HT1080 (cell line): ENCODE data around the gene MRGPRE. TPM values are rescaled to one million over a fixed set of nuclear protein-coding genes. Genes with fewer than 3 reads are reported as not detected.

Experiments
- DNase-seq: peaks from one replicate; pipeline ENCODE4 v3.0.0-alpha.2; 2015; ENCODE audit warnings: low read depth
- total RNA-seq: library from RNA; depleted of rRNA; stranded (reverse); fragments of >200 nt; shearing (Covaris generic); gene quantifications from 2 replicates; pipeline ENCODE4 v1.2.3, GENCODE V29; 2014

MRGPRE gene
- total RNA-seq, 1 experiment from 2014 or later: not detected

DNA sequence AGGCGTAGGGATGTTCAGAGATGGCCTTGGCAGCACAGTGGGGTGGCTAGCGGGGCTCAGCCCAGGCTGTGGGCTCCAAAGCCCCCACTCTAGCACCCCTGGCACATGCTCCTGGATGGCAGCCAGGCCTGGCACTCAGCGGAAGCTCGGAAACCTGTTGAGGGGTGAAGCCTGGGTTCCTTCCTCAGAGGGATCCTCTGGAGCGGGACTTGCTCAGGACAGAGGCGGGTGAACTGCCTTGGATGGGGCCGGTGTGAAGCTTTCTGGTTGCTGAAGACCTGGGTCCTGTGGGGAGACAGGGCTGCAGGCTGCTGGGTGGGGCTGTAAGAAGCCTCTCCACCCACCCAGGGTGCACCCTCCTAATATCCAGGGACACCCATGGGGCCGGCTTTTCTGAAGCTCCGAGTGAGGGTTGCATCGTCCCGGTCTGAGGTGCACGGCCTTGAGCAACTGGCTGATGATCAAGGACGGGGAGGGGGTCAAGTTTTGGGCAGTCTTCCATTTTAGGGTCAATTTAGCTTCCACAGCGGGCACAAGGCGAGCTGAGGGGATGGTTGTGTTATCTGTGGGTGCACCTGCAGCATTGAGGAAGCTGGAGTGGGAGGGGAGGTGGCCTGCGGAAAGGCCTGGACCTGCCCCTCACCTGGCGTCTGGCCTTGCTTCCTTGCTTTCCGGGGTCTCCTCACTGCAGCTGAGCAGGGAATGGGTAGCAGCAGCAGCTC lies 5.2 kb downstream of the MRGPRE start:
- no peak for DNase-seq

DNA sequence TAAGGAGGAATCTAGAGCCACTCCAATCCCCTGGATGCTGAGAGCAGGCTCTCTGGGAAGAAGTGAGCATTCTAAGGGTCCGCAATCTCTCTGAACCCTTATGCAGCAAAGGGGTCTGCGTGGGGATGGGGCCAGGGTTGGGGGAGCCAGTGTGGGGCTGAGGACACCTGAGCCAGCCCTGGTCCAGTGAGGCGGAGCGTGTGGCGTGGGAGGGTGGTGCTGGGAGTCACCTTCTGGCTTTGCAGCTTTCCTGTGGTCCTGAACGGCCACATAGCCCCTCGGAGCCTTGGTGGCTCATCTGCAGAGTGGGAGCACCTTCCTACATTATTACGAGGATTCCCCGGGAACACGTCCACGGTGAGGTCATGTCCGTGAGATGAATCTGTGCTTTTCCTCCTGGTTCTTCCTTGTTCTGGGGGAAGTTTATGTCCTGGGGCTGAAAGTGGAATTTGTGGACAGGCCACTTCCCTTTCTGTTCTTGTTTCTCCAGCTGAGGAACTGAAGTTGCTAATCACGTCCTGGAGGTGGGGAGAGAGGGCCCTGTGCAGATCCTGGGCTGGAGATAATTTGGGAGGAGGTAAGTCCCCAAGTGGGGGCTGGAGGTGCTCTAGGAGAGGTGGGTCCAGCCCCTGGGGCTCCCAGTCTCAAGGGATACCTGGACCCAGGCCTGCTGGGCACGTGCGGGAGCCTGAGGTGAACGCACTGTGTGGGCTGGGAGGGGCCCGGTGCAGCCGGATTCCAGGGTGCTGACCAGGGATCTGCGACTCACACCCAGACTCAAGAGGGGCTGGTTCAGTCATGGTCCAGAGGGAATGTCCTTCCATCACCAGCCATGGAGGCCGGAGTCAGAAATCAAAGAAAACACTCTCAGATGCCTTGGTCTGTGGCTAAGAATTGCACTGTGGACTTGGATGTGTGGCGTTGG lies 6.1 kb downstream of the MRGPRE start:
- DNase-seq: no peak

DNA sequence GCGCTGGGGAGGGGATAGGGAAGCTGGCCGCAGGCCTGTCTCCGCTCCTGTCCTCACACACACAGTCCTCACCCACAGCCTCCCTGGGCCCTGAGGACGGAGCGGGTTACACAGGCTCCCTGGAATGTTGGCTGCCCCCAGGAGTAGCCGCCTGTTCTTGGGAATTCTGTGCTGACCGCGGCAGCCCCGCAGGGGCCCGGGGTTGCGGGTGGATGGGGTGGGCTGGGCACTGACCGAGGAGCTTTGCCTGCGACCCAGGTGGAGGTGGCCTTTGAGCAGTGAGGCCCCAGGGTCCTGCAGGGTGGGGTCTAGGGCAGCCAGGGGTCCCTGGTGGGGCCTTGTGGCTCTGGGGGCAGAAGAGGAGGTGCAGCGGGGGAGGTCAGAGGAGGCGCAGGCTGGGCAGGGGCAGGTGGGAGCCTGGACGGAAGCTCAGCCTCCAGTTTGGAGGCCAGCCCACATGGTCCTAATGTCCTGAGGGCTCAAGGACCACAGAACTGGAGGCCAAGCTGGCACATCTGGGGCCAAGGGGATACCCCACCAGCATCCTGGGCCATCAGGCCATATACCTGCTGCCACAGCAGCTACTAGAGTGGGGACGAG lies 7.0 kb downstream of the MRGPRE start:
- DNase-seq: no peak

DNA sequence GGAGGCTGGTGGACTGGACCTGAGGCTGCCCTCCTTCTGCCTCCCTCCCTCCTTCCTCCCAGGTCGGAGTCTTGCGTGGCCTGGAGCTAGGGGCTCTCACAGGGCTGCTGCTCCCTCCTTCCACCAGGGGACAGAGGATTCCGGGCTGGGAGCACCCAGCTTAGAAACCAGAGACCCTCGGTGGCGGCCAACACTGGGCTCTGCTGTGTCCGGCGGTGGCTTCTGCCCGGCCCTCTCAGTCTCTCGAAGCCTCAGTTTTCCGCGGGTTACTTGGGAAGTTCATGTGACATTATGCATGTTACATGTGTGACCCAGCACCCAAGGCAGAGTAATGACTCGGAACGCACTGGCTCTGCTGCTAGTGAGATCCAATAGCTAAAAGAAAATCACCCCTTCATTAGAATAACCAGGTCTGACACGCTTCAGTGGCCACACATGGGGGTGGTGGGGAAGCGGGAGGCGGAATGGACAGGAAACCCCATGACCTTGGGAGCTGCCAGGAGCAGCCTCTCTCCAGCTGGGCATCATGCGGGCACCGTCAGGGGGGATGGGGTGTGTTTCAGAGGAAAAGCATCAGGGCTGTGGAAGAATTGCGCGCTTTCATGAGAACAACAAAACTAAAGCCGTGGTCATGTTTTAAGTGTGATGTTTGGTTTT lies 7.7 kb downstream of the MRGPRE start:
- DNase-seq: no peak

DNA sequence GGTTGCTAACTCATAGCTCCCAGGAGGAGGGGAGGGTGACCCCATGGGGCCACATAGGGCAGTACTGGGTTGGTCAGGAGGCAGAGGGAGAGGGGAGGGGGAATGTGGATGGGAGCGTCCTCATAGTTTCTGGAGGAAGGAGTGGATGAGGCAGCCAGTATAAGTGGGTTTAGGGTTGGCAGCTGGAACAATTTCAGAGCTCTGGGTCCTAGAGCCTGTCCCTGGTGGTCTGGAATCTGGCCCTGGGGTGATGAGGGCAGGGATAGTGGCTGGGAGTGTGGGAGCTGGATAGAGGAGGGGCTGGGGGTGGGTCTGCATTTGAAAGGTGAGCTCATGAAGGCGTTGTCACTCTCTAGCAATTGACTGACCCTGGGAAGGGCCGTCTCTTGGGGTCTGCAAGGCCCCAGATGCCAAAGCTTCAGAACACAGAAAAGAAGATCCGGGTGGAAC lies 8.3 kb downstream of the MRGPRE start:
- no peak for DNase-seq

DNA sequence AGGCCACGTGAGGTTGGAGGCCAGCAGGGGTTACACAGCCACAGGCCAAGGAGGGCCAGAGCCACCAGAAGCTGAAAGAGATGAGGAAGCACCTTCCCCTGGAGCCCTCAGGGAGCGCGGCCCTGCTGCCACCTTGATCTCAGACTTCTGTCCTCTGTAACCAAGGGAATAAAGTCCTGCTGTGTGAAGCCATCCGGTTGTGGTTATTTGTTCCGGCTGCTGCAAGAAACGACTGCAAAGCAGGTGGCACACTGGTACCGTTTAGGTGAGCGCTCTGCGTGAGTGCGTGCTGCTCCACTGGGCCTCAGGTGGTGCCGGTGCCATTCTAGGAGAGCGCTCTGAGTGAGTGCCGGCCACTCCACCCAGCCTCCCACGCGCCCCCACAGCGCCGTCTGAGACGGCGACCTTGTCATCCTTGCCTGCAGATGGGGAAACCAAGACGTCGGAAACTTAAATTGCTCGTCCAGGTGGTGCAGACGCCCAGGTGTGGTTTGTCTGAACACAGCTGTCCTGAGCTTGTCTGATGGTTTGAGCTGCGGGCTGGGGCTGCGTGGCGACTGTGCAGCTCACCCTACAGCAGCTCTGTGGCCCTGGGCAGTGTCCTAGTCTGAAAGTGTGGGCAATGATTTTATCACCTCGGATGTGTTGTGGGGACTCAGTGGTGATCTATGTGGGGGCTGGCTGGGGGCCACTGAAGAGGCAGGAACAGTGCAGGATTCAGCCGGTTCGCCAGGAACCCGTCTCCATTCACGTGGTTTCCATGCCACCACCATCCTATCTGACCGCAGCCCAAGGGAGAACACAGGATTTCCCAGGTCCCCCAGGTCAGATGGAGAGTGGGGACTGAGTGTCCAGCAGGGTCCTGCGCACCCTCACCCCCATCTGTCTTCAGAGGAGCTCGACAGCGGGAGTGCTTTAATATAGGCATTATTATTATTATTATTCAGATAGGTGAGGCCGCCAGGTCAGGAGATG lies 9.0 kb downstream of the MRGPRE start:
- no peak for DNase-seq

DNA sequence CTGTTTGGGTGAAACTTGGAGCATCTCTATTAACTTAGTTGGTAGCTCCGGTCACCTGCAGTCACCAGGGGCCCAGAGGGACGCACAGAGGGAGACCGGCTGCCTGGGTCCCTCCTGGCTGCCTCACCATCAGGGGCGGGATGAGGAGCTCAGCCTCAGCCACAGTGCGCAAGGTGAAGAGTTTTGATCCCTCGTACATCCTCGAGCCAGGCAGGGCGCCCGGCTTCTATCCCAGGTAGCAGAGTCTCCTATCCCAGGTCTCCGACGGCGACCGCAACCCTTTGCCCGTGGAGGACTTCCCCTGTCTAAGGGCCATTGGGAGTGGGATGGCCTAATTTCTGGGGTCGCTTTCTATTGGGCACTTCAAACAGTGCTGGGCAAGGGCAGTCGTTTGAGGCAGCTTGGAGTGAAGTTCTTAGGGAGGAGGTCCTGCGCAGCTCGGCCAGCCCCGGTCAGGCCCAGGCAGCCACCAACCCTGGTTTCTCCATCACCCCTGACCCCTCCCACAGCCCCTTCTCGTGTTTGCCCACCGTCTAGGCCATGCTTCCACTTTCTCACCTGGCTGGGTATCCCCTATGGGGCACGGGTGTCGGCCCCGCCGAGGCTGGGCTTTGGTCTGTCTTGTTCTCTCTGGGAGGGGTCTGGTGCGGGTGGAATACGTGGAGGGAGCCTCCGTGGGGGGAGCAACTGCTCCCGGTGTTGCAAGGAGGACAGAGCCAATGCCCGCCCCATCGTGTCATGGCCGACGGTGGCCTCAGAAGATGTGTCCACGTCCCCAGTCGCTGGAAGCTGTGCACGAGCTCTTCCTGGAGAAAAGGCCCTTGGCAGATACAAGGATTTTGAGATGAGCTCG lies 10.0 kb downstream of the MRGPRE start:
- no peak for DNase-seq

DNA sequence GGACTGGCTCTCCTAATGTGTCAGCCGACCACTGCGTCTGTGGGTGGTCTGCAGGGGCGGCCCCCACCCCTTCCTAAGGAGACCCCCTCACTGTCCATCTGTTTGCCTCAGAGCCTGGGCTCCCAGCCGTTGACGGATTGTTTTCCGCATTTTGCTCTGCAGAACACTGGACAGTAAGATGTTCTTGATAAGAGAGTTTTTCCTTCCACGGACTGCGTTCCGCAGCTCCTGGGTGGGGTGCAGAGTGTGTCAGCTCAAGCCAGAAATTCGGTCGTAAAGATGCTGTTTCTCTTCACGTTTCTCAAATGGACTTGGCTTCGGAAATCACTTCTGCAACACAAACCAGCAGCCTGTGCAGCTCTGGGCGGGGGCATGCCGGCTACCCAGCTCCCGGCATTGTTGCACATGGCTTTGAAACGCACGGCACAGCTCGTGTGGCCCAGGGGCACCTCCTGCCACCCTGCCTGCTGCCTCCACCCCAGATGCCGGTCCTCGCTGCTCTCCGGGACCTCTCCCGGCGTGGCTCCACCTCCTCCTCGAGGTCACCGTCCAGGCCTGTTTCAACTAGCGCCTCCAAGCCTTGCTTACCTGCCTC lies 10.7 kb downstream of the MRGPRE start:
- DNase-seq: no peak

DNA sequence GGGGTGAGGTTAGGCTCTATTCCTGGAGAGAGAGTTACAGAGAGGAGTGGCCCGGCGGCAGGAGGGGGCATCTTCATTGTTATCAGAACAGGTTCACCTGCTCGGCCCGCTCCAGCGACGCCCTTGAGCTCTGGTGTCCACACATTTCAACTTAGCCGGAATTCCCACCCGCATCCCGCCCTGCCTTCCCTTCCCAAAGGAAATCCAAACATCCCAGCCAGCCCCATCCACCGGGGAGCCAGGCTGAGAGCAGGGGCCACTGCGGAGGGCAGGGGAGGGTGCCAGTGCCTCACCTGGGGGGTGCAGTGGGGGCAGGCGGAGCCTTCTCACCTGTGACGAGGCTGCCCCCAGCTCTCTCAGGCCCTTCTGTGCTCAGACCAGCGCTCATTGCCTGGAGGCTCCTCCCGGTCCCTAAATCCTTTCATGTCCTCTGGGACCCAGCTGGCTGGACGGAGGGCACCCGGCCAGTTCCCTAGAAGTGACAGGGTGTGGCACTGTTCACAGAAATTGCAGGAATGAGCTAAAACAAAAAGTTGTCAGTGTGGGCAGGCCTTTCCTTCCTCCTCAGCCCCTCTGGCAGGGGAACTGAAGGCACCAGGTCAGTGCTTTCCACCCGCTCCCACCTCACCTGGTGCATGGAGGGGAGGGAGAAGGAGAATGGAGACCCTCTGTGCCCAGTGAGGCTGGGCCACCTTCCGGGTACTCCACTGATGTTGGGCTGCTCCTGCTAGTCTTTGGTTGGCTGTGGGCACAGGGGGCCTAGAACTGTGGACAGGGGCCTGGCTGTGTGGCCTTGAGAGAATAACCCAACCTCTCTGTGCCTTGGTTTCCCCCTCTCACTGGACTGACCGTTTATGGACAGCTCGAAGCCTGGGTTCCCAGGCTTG lies 11.5 kb downstream of the MRGPRE start:
- DNase-seq: no peak

DNA sequence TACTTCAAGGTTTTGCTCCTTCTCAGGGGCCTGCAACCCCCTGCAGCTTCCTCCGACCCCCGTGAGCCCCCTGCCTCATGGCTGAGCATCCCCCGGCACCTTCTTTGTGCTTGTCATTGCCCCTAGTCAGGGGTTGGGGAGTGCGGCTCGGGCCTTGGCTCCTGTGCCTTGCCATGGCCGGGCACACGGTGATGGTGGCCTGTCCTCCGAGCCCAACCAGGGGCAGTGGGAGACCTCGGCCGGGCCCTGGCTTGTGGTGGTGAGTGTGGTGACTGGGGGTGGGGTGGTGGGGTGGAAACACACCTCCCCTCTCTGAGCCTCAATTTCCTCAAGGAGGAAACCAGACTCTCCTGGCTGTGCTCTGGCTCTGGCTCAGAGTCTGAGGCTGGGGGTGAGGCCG lies 12.1 kb downstream of the MRGPRE start:
- no peak for DNase-seq

DNA sequence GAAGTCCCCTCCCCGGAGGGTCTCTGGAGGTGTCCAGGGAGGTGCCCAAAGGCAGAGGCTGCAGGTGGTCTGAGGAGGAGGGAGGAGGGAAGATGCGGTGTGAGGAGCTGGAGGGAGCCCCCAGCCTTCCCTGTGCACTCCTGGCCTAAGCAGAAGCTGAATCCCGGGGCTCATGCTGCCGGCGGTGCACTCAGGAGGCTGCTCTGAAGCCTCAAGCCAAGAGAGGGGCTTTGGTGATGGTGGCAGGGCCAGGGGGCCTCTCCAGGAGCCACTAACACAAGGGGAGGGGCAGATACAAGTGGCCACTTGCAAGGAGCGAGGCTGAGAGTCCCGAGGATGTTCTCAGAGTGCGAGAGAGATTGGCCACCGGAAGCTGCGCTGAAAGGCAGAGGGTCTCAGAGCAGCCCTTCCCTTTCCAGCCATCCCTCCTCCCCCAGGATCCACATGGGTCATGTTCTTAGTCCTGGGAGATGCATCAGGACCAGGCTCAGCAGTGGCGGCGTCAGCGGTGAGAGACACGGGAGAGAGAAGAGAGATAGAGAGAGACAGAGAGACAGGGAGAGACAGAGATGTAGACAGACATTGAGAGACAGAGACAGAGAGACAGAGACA lies 12.8 kb downstream of the MRGPRE start:
- no peak for DNase-seq

DNA sequence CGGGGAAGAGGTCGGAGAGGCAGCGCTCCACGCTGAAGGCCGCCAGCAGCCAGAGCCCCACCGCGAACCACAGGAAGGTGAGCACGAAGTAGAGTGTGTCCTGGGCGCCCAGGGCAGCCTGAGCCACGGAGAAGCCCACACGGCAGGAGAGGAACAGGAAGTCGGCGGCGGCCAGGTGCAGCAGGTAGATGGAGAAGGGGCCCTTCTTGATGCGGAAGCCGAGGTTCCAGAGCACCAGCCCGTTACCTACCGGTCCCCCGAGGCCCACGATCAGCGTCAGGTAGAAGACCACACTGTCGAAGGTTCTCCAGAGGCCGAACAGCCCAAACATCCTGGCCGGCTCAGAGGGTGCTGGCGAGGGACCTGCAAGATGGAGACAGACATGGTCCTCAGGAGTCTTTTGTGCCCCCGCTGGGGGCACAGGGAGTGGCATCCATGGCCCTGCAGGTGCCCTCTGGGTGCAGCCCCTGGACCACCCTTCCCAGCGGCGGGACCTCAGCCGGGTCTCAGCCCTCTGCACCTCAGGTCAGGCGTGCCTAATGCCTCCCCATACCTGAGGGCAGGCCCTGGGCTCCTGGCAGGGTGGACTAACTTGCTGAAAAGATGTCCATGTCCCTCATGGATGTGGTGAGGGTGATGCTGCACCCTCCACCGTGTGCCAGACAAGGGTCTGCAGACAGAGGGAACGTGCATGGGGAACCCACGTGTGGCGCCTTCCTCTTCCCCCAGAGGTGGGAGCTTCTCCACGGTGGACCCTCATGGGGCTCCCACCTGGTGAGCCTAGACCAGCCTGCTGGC lies 13.5 kb downstream of the MRGPRE start, which contains the start of gene MRGPRG:
MRGPRG (minus strand) TSS at position 331 of the 798 bp plus-strand sequence; CDS start at position 331, 0 bp downstream.
- DNase-seq: no peak

DNA sequence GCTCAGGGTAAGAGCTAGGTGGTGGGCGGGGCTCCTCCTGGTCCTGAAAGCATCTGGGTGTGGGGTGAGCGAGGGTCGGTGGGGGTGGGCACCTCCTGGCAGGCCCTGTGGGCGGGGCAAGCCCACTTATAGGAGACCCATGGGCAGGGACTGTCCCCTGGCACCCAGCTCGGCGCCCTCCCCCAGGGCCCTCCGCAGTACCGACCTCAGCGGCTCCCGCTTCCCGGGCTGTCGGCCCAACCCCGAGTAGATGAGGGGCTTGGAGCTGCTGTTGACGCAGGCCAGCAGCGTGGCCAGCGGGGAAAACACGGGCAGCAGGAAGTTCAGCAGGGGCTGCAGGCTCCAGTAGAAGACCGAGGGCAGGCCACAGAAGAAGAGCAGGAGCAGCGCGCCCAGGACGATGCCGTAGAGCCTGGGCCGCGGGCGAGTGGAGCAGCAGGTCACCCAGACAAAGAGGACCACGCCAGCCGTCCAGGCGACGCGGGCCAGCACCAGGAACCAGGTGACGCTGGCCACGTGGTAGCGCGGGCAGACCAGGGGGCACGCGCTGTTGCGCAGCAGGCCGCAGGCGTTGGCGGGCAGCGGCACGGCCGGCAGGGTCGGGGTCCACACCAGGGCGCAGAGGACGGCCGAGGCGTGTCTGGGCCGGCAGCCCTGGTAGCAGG lies 14.3 kb downstream of the MRGPRE start:
- no peak for DNase-seq

DNA sequence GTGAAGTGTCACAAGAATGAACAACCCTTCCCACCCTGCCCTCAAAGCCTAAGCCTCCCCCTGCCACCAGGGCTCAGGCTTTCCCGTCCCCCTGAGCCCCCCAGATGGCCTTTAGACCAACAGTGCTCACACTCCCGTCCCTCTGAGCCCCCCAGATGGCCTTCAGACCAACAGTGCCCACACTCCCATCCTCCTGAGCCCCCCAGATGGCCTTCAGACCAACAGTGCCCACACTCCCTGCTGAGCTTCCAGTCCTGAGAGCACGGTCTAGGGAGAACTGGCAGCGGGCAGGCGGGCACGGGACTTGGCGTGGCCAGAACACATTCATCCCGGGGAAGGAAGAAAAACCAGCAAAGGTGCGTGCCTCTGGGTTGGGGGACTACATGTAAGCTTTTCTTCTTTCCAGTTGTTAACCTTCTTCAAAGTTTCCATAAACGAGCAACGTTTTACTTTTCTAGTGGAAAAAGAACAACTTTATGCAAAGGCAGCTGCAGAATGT lies 16.1 kb downstream of the MRGPRE start:
- DNase-seq: no peak

DNA sequence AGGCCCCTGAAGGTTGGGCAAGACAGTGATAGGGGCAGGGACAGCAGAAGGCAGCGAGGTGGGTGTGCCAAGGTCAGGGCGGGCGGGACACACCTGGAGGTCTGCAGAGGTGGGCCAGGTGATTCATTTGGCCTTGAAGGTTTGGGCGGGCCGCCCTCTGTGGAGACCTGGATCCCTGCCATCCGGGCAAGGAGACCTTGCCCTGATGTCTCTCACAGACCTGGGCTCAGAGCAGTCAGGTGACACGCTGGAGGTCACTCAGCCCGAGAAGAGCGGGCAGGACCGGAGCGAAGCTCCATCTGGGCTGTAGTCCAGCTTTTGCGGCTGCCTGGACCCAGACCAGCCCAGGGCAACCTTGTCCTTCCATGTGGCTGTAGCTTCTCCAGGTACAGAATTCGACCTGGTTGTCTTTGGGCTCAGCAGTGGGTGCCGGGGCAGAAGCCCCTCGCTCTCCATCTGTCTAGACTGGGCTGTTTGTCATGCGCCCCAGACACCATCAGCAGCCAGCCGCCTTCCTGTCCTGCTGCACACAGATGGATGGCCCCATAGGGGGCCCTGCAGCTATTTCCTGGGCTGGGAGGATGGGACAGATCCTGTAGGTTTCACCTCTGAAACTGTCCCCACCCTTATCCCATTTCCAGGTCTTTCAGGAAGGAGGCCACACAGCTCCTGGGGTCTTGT lies 16.7 kb downstream of the MRGPRE start:
- DNase-seq: no peak
